Measurements from ENCODE around the gene KIAA0930. TPM values are rescaled to one million over a fixed set of nuclear protein-coding genes. Genes with fewer than 3 reads are reported as not detected.

KIAA0930 gene
- total RNA-seq, 4 donors from 2014 or later, result 9.4 to 31.8 (median 19.6) TPM

GRCh38 chr22:45203150-45203951 is 37.3 kb downstream of the KIAA0930 start:
- TF ChIP-seq, protein P1, sequence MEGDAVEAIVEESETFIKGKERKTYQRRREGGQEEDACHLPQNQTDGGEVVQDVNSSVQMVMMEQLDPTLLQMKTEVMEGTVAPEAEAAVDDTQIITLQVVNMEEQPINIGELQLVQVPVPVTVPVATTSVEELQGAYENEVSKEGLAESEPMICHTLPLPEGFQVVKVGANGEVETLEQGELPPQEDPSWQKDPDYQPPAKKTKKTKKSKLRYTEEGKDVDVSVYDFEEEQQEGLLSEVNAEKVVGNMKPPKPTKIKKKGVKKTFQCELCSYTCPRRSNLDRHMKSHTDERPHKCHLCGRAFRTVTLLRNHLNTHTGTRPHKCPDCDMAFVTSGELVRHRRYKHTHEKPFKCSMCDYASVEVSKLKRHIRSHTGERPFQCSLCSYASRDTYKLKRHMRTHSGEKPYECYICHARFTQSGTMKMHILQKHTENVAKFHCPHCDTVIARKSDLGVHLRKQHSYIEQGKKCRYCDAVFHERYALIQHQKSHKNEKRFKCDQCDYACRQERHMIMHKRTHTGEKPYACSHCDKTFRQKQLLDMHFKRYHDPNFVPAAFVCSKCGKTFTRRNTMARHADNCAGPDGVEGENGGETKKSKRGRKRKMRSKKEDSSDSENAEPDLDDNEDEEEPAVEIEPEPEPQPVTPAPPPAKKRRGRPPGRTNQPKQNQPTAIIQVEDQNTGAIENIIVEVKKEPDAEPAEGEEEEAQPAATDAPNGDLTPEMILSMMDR (IDR thresholded peaks at IDR 0.05), result no peak
- no peak for TF ChIP-seq POLR2A (IDR thresholded peaks at IDR 0.05)
- Histone ChIP-seq H3K9me3 (no peaks in the 10 kb centered on the region), H3K36me3 (no peaks in the 10 kb centered on the region), H3K4me3 (no peak overlapping the region), H3K27me3 (no peaks in the 10 kb centered on the region), H3K27ac (no peak overlapping the region), H3K4me1 (no peaks in the 10 kb centered on the region)
- no peak for DNase-seq
- intact Hi-C loops (cut with DNase I; ENCODE audit: low total_unique reads), result no loop called here

DNA sequence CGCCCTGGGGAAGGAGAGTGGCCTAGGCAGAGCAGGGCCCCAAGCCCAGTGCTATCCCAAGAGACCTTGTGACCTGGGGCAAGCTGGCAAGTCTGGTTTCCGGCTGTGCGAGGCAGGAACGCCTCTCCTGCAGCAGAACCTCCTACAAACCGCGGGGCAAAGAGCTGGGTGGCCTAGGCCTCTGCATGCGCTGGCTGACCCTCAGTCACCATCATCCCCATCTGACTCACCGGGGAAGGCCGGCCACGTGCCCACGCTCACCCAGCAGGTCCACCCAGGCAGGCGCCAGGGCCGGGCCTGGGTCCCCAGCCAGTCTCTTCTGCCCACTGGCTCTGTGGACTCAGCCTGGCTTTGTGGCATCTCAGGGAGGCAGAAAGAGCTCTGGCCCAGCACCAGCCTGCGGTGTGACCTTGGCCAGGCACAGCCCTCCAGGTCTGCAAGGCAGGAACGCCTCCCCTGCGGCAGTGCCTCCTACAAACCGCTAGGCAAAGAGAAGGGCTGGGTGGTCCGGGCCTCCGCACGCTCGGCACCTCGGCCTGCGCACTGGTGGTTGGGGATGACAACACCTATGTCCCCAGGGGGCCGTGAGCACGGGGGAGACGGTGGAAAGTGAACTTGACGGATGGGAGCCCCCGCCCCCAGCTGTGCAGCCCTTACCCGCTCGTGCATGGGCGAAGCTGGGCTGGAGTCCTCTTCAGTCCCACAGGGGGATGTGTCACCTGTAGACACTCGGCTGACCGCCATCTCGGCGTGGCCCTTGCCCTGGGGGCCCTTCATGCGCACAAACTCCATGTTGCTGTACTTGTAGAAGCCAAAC is 38.2 kb downstream of the KIAA0930 start:
- no peak for DNase-seq
- intact Hi-C loops (cut with DNase I; ENCODE audit: low total_unique reads), result no loop called here
- no peak for TF ChIP-seq POLR2A (IDR thresholded peaks at IDR 0.05)
- TF ChIP-seq, protein P1 (IDR thresholded peaks at IDR 0.05), result no peak
- H3K4me1 ChIP-seq, result no peaks in the 10 kb centered on the region
- no peak overlapping the region for H3K4me3 ChIP-seq
- no peaks in the 10 kb centered on the region for H3K36me3 ChIP-seq
- H3K27ac ChIP-seq, result no peak overlapping the region
- H3K27me3 ChIP-seq, result no peaks in the 10 kb centered on the region
- H3K9me3 ChIP-seq, result no peaks in the 10 kb centered on the region

DNA sequence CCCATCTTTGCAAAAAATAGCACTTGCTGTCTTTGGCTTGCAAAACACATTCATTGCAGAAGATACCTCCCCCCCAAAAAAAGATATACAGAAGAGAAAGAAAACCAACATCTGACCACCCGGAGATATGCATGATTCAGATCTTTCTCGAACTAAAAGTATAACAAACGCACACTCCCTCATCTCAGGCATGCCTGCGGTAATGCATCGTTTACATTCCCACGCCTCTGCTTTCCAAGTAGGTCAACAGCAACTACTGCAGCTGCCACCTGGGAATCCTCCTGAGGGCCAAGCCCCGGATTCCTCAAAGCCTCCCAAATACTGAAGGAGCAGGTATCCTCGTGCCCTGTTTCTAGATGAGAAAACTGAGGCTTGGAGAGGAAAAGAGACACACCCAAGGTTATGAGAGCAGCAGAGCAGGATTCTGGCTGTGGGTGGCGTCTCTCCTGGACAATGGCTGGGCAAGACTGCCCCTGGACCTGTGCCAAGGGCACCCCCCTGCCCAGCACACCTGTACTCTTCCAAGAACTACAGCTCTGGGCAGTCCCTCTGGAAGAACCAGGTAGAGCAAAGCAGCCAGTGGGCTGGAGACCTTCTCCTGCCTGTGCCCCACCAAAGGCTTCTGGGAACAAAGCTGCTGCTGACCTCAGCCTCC is 38.9 kb downstream of the KIAA0930 start:
- H3K36me3 ChIP-seq, result no peaks in the 10 kb centered on the region
- no peaks in the 10 kb centered on the region for H3K27me3 ChIP-seq
- intact Hi-C loops (cut with DNase I; ENCODE audit: low total_unique reads), result no loop called here
- H3K27ac ChIP-seq, result no peak overlapping the region
- no peak for DNase-seq
- H3K9me3 ChIP-seq, result no peaks in the 10 kb centered on the region
- no peaks in the 10 kb centered on the region for H3K4me1 ChIP-seq
- no peak overlapping the region for H3K4me3 ChIP-seq
- no peak for TF ChIP-seq POLR2A (IDR thresholded peaks at IDR 0.05)
- TF ChIP-seq, protein P1 (IDR thresholded peaks at IDR 0.05), result no peak

DNA sequence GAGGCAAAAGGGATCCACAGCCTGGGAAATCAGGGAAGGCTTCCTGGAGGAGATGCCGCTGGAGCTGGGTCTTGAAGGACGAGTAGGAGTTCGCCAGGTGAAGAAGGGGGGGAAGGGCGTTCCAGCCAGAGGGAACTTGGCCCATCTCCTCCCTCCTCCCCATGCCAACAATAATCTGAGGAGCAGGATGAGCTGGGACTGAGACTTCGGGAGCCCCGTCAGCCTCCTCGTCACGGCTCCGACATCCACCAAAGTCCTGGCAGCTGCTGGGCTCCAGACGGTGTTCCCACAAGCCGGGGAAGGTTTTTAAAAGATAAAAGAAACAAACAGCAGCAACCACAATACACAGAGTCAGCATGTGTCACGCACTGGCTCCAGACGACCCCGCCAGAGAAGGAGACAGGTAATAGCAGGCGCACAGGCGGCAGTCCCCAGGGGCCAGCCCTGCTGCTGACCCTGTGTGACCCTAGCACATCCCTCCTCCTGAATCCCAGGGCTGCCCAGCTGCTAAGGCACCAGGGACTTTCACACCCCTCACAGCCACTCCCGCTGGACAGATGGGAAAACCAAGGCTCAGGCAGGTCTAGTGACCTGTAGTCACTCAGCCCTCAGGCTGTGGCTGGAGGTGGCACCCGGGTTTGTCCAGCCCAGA is 39.7 kb downstream of the KIAA0930 start:
- Histone ChIP-seq H3K27ac (no peak overlapping the region), H3K9me3 (no peaks in the 10 kb centered on the region), H3K27me3 (no peaks in the 10 kb centered on the region), H3K36me3 (no peaks in the 10 kb centered on the region), H3K4me3 (no peak overlapping the region), H3K4me1 (no peaks in the 10 kb centered on the region)
- no peak for DNase-seq
- intact Hi-C loops (cut with DNase I; ENCODE audit: low total_unique reads), result no loop called here
- TF ChIP-seq POLR2A (IDR thresholded peaks at IDR 0.05), result no peak
- TF ChIP-seq, protein P1 (IDR thresholded peaks at IDR 0.05), result no peak

All from uterus (tissue), 4 donors.